Activated naive CD4-positive, alpha-beta T cell treated with anti-CD3 and anti-CD28 coated beads, Interleukin-2, amount 50 U/mL, for 24 hours (primary cell): ENCODE measurements around the gene MRTFA.

Experiments used
- H3K27ac Mint-ChIP-seq: one replicate; pipeline ENCODE4 v1.8.0; 2021; ENCODE audit warnings: mild to moderate bottlenecking, mixed read lengths
- H3K27me3 Mint-ChIP-seq: one replicate; pipeline ENCODE4 v1.8.0; 2021; ENCODE audit warnings: mixed read lengths
- H3K36me3 Mint-ChIP-seq: one replicate; pipeline ENCODE4 v1.8.0; 2021; ENCODE audit warnings: mixed read lengths
- H3K4me1 Mint-ChIP-seq: one replicate; pipeline ENCODE4 v1.8.0; 2021; ENCODE audit warnings: mixed read lengths
- H3K4me3 Mint-ChIP-seq: one replicate; pipeline ENCODE4 v1.8.0; 2021; ENCODE audit warnings: mild to moderate bottlenecking, mixed read lengths
- H3K9me3 Mint-ChIP-seq: one replicate; pipeline ENCODE4 v1.8.0; 2021; ENCODE audit warnings: mixed read lengths

MRTFA gene

GRCh38 chr22:40499209-40499623 lies 137.3 kb downstream of the MRTFA start:
- Mint-ChIP-seq H3K4me3 (no peak overlapping the region), H3K9me3 (no peaks in the 10 kb centered on the region), H3K27me3 (no peaks in the 10 kb centered on the region), H3K27ac (peak overlapping the region; percentile 25), H3K36me3 (peaks cover 2% of the 10 kb centered on the region), H3K4me1 (peaks cover 44% of the 10 kb centered on the region)

GRCh38 chr22:40498420-40499208 lies 137.9 kb downstream of the MRTFA start:
- Mint-ChIP-seq H3K9me3 (no peaks in the 10 kb centered on the region), H3K27ac (no peak overlapping the region), H3K36me3 (peaks cover 2% of the 10 kb centered on the region), H3K4me3 (no peak overlapping the region), H3K27me3 (no peaks in the 10 kb centered on the region), H3K4me1 (peaks cover 48% of the 10 kb centered on the region)

GRCh38 chr22:40493441-40493840 lies 143.1 kb downstream of the MRTFA start:
- Mint-ChIP-seq H3K27me3 (no peaks in the 10 kb centered on the region), H3K4me1 (peaks cover 52% of the 10 kb centered on the region), H3K4me3 (no peak overlapping the region), H3K9me3 (no peaks in the 10 kb centered on the region), H3K36me3 (peaks cover 3% of the 10 kb centered on the region), H3K27ac (peak overlapping the region; percentile 71)

GRCh38 chr22:40491990-40492631 lies 144.4 kb downstream of the MRTFA start:
- peaks cover 54% of the 10 kb centered on the region for H3K4me1 Mint-ChIP-seq
- H3K4me3 Mint-ChIP-seq = no peak overlapping the region
- H3K36me3 Mint-ChIP-seq = peaks cover 3% of the 10 kb centered on the region
- H3K27ac Mint-ChIP-seq = peak overlapping the region; percentile 75
- H3K27me3 Mint-ChIP-seq = no peaks in the 10 kb centered on the region
- H3K9me3 Mint-ChIP-seq = no peaks in the 10 kb centered on the region

- no peaks in the 10 kb centered on the region for H3K27me3 Mint-ChIP-seq
- H3K9me3 Mint-ChIP-seq = no peaks in the 10 kb centered on the region
- H3K27ac Mint-ChIP-seq = no peak overlapping the region
- peaks cover 50% of the 10 kb centered on the region for H3K4me1 Mint-ChIP-seq
- peaks cover 5% of the 10 kb centered on the region for H3K36me3 Mint-ChIP-seq
- no peak overlapping the region for H3K4me3 Mint-ChIP-seq
These were observed 148.8 kb downstream of the MRTFA start for GRCh38 chr22:40487663-40488249.

GRCh38 chr22:40486962-40487602 lies 149.4 kb downstream of the MRTFA start:
- Mint-ChIP-seq H3K36me3 (peaks cover 7% of the 10 kb centered on the region), H3K27me3 (no peaks in the 10 kb centered on the region), H3K4me3 (no peak overlapping the region), H3K4me1 (peaks cover 46% of the 10 kb centered on the region), H3K9me3 (no peaks in the 10 kb centered on the region), H3K27ac (peak overlapping the region; percentile 83)

GRCh38 chr22:40485813-40486667 lies 150.5 kb downstream of the MRTFA start:
- Mint-ChIP-seq H3K4me3 (no peak overlapping the region), H3K27ac (no peak overlapping the region), H3K36me3 (peaks cover 7% of the 10 kb centered on the region), H3K9me3 (no peaks in the 10 kb centered on the region), H3K27me3 (no peaks in the 10 kb centered on the region), H3K4me1 (peaks cover 42% of the 10 kb centered on the region)

GRCh38 chr22:40484906-40485669 lies 151.4 kb downstream of the MRTFA start:
- Mint-ChIP-seq H3K4me3 (no peak overlapping the region), H3K27me3 (no peaks in the 10 kb centered on the region), H3K9me3 (no peaks in the 10 kb centered on the region), H3K27ac (peak overlapping the region; percentile 31), H3K36me3 (peaks cover 7% of the 10 kb centered on the region), H3K4me1 (peaks cover 45% of the 10 kb centered on the region)

- Mint-ChIP-seq H3K36me3 (peaks cover 6% of the 10 kb centered on the region), H3K4me1 (peaks cover 56% of the 10 kb centered on the region), H3K4me3 (no peak overlapping the region), H3K9me3 (no peaks in the 10 kb centered on the region), H3K27ac (no peak overlapping the region), H3K27me3 (no peaks in the 10 kb centered on the region)
These were observed 153.6 kb downstream of the MRTFA start for GRCh38 chr22:40482886-40483285.

GRCh38 chr22:40482391-40482790 lies 154.1 kb downstream of the MRTFA start:
- Mint-ChIP-seq H3K4me3 (no peak overlapping the region), H3K27ac (no peak overlapping the region), H3K4me1 (peaks cover 56% of the 10 kb centered on the region)

GRCh38 chr22:40480996-40481395 lies 155.5 kb downstream of the MRTFA start:
- Mint-ChIP-seq H3K4me1 (peaks cover 50% of the 10 kb centered on the region), H3K4me3 (no peak overlapping the region), H3K27ac (no peak overlapping the region), H3K9me3 (no peaks in the 10 kb centered on the region), H3K36me3 (peaks cover 6% of the 10 kb centered on the region), H3K27me3 (no peaks in the 10 kb centered on the region)

More at GRCh38 chr22:40482391-40482790, 154.1 kb downstream of the MRTFA start:
- Mint-ChIP-seq H3K9me3 (no peaks in the 10 kb centered on the region), H3K27me3 (no peaks in the 10 kb centered on the region), H3K36me3 (peaks cover 6% of the 10 kb centered on the region)

- Mint-ChIP-seq H3K27me3 (no peaks in the 10 kb centered on the region), H3K36me3 (peaks cover 4% of the 10 kb centered on the region), H3K4me3 (no peak overlapping the region), H3K27ac (no peak overlapping the region), H3K9me3 (no peaks in the 10 kb centered on the region), H3K4me1 (peaks cover 40% of the 10 kb centered on the region)
These were observed 156.5 kb downstream of the MRTFA start for GRCh38 chr22:40479887-40480538.

- Mint-ChIP-seq H3K27ac (no peak overlapping the region), H3K36me3 (peaks cover 4% of the 10 kb centered on the region), H3K9me3 (no peaks in the 10 kb centered on the region), H3K4me3 (no peak overlapping the region), H3K27me3 (no peaks in the 10 kb centered on the region), H3K4me1 (peaks cover 44% of the 10 kb centered on the region)
These were observed 157.3 kb downstream of the MRTFA start for GRCh38 chr22:40479126-40479800.
